IMR-90 (cell line): Measurements from ENCODE around the gene FBLN1. TPM values are rescaled to one million over a fixed set of nuclear protein-coding genes. Genes with fewer than 3 reads are reported as not detected.

Source experiments
- ATAC-seq: fragments of 200-7000 bp; cut with Tn5 transposase; 2 replicates; pipeline ENCODE4 v1.9.1; 2020; ENCODE audit warnings: low read depth, mild to moderate bottlenecking, moderate library complexity
- BruUV-seq: library from RNA; stranded (reverse); fragments of 400-500 nt; replicated peaks from 2 replicates; lab custom pipeline; 2021; lab: Mats Ljungman, UMichigan
- CTCF ChIA-PET: fragments of 300-600 bp; formaldehyde crosslinking; extraction: SDS; loops from one replicate; lab custom pipeline; 2021; ENCODE audit warnings: antibody characterized with exemption; lab: Yijun Ruan, JAX
- POLR2A ChIA-PET: fragments of 300-600 bp; sonication (Branson Sonifier 250); formaldehyde crosslinking; loops from one replicate; lab custom pipeline; 2022; ENCODE audit warnings: antibody characterized with exemption; ENCODE audit not compliant: unreplicated experiment; lab: Charles Lee
- DNase-seq: peaks from one replicate; pipeline ENCODE4 v3.0.0; 2013
- H2AFZ ChIP-seq: replicated peaks from 2 replicates; pipeline ENCODE3; 2013; ENCODE audit warnings: low read length, mild to moderate bottlenecking; ENCODE audit not compliant: poor library complexity
- H2AK5ac ChIP-seq: 2 replicates; pipeline ENCODE4 v1.6.1; 2013; ENCODE audit warnings: low read depth, low read length, inconsistent platforms
- H2AK9ac ChIP-seq: replicated peaks from 2 replicates; pipeline ENCODE3; 2013; ENCODE audit warnings: mild to moderate bottlenecking, low read depth, low read length, moderate library complexity; ENCODE audit not compliant: poor library complexity
- H2BK120ac ChIP-seq: 2 replicates; pipeline ENCODE4 v1.6.1; 2013; ENCODE audit warnings: low read depth, low read length, inconsistent platforms
- H2BK15ac ChIP-seq: 3 replicates; pipeline ENCODE4 v1.6.1; 2013; ENCODE audit warnings: low read depth, low read length, inconsistent platforms
- H2BK20ac ChIP-seq: 2 replicates; pipeline ENCODE4 v1.6.1; 2013; ENCODE audit warnings: low read depth, mild to moderate bottlenecking, inconsistent platforms, low read length, moderate library complexity
- H2BK5ac ChIP-seq: 2 replicates; pipeline ENCODE4 v1.6.1; 2013; ENCODE audit warnings: mild to moderate bottlenecking, low read depth, low read length, inconsistent platforms; ENCODE audit not compliant: poor library complexity, severe bottlenecking
- H3K14ac ChIP-seq: replicated peaks from 2 replicates; pipeline ENCODE4 v1.6.1; 2013; ENCODE audit warnings: low read depth, low read length, inconsistent platforms
- H3K18ac ChIP-seq: 2 replicates; pipeline ENCODE4 v1.6.1; 2013; ENCODE audit warnings: low read depth, low read length, control low read depth
- H3K23ac ChIP-seq: 2 replicates; pipeline ENCODE4 v1.6.1; 2013; ENCODE audit warnings: low read depth, low read length, inconsistent platforms
- H3K27ac ChIP-seq: 2 replicates; pipeline ENCODE4 v1.5.1; 2013; ENCODE audit warnings: mild to moderate bottlenecking, control low read depth, low read length; ENCODE audit not compliant: insufficient read depth
- H3K27me3 ChIP-seq: 2 replicates; pipeline ENCODE4 v1.6.1; 2013; ENCODE audit warnings: low read length; ENCODE audit not compliant: control insufficient read depth, insufficient read depth
- H3K36me3 ChIP-seq: 2 replicates; pipeline ENCODE4 v1.6.1; 2013; ENCODE audit warnings: low read length, mixed read lengths; ENCODE audit not compliant: control insufficient read depth, insufficient read depth
- H3K4ac ChIP-seq: 2 replicates; pipeline ENCODE4 v1.6.1; 2013; ENCODE audit warnings: low read depth, low read length, inconsistent platforms
- H3K4me1 ChIP-seq: 2 replicates; pipeline ENCODE4 v1.6.1; 2013; ENCODE audit warnings: low read length, mixed read lengths; ENCODE audit not compliant: control insufficient read depth, insufficient read depth
- H3K4me2 ChIP-seq: 2 replicates; pipeline ENCODE4 v1.6.1; 2013; ENCODE audit warnings: low read depth, mild to moderate bottlenecking, control low read depth, low read length, moderate library complexity
- H3K4me3 ChIP-seq: 2 replicates; pipeline ENCODE4 v1.5.1; 2013; ENCODE audit warnings: low read depth, mild to moderate bottlenecking, control low read depth, low read length, moderate library complexity; ENCODE audit not compliant: insufficient read depth
- H3K56ac ChIP-seq: 2 replicates; pipeline ENCODE4 v1.6.1; 2013; ENCODE audit warnings: low read length, inconsistent platforms; ENCODE audit not compliant: insufficient read depth; ENCODE audit errors: extremely low read depth
- H3K79me1 ChIP-seq, 2 experiments: 2 replicates each; pipeline ENCODE4 v1.6.1; 2013; ENCODE audit warnings: low read length in 2 of 2, inconsistent platforms in 1 of 2, low read depth in 1 of 2
- H3K9ac ChIP-seq: 2 replicates; pipeline ENCODE4 v1.6.1; 2013; ENCODE audit warnings: low read depth, low read length, control low read depth
- H3K9me1 ChIP-seq: 2 replicates; pipeline ENCODE4 v1.6.1; 2013; ENCODE audit warnings: low read length, inconsistent platforms; ENCODE audit not compliant: insufficient read depth
- H3K9me3 ChIP-seq: 2 replicates; pipeline ENCODE4 v1.6.1; 2013; ENCODE audit warnings: low read length; ENCODE audit not compliant: control insufficient read depth, insufficient read depth
- H4K20me1 ChIP-seq: 2 replicates; pipeline ENCODE4 v1.6.1; 2013; ENCODE audit warnings: low read length, inconsistent platforms; ENCODE audit not compliant: insufficient read depth
- H4K5ac ChIP-seq: 2 replicates; pipeline ENCODE4 v1.6.1; 2013; ENCODE audit warnings: mild to moderate bottlenecking, low read depth, low read length, control low read depth
- H4K8ac ChIP-seq, 2 experiments: 2 replicates each; pipeline ENCODE4 v1.6.1; 2013; ENCODE audit warnings: low read depth in 2 of 2, low read length in 2 of 2, control low read depth in 1 of 2, inconsistent platforms in 1 of 2
- H4K91ac ChIP-seq: 2 replicates; pipeline ENCODE4 v1.6.1; 2013; ENCODE audit warnings: low read depth, low read length, inconsistent platforms; ENCODE audit not compliant: insufficient read depth
- BHLHE40 ChIP-seq: fragments of 150-350 bp; IDR thresholded peaks from 2 replicates; pipeline ENCODE4 v1.6.1; 2016; ENCODE audit warnings: mild to moderate bottlenecking, low read depth, low read length
- CEBPB ChIP-seq: IDR thresholded peaks from 2 replicates; pipeline ENCODE4 v1.6.1; 2012; ENCODE audit warnings: low read depth, low read length, improper control_type of control experiment
- CHD1 ChIP-seq: IDR thresholded peaks from 2 replicates; pipeline ENCODE4 v1.6.1; 2012; ENCODE audit warnings: low read depth, low read length, improper control_type of control experiment
- CTCF ChIP-seq: conservative IDR thresholded peaks from 2 replicates; pipeline ENCODE4 v1.5.1; 2012; ENCODE audit warnings: mild to moderate bottlenecking, low read depth, low read length, improper control_type of control experiment
- ELK1 ChIP-seq: fragments of 150-350 bp; IDR thresholded peaks from 2 replicates; pipeline ENCODE4 v1.6.1; 2016; ENCODE audit warnings: low read depth, mild to moderate bottlenecking, low read length, moderate library complexity, borderline replicate concordance
- FOS ChIP-seq: fragments of 150-350 bp; IDR thresholded peaks from 2 replicates; pipeline ENCODE4 v1.6.1; 2016; ENCODE audit warnings: low read depth, low read length
- MAFK ChIP-seq: IDR thresholded peaks from 2 replicates; pipeline ENCODE4 v1.6.1; 2012; ENCODE audit warnings: low read depth, low read length, improper control_type of control experiment
- MAZ ChIP-seq: IDR thresholded peaks from 2 replicates; pipeline ENCODE4 v1.6.1; 2012; ENCODE audit warnings: low read depth, mild to moderate bottlenecking, low read length, improper control_type of control experiment, moderate library complexity, borderline replicate concordance
- MXI1 ChIP-seq: IDR thresholded peaks from 2 replicates; pipeline ENCODE4 v1.6.1; 2012; ENCODE audit warnings: low read depth, mild to moderate bottlenecking, low read length, moderate library complexity, borderline replicate concordance
- NFE2L2 ChIP-seq: fragments of 150-350 bp; IDR thresholded peaks from 2 replicates; pipeline ENCODE4 v1.6.1; 2016; ENCODE audit warnings: low read depth, mild to moderate bottlenecking, low read length
- POLR2A ChIP-seq: IDR thresholded peaks from 2 replicates; pipeline ENCODE4 v1.6.1; 2012; ENCODE audit warnings: mild to moderate bottlenecking, low read depth, low read length
- RAD21 ChIP-seq: IDR thresholded peaks from 2 replicates; pipeline ENCODE4 v1.6.1; 2012; ENCODE audit warnings: low read length, improper control_type of control experiment
- RCOR1 ChIP-seq: IDR thresholded peaks from 2 replicates; pipeline ENCODE4 v1.6.1; 2012; ENCODE audit warnings: mild to moderate bottlenecking, low read length, improper control_type of control experiment; ENCODE audit not compliant: insufficient replicate concordance
- RFX5 ChIP-seq: IDR thresholded peaks from 2 replicates; pipeline ENCODE4 v1.8.0; 2012; ENCODE audit warnings: low read depth, mild to moderate bottlenecking, low read length, moderate library complexity
- SMC3 ChIP-seq: fragments of 150-350 bp; IDR thresholded peaks from 2 replicates; pipeline ENCODE4 v1.6.1; 2016; ENCODE audit warnings: low read depth, mild to moderate bottlenecking, antibody characterized with exemption, low read length, moderate library complexity
- USF2 ChIP-seq: fragments of 150-350 bp; IDR thresholded peaks from 2 replicates; pipeline ENCODE4 v1.6.1; 2017; ENCODE audit warnings: mild to moderate bottlenecking, antibody characterized with exemption, low read length, low read depth
- WGBS, 2 experiments: methylation state at CpG; one replicate each; pipeline versions ENCODE4 v1.1.5 to v1.1.7; 2013; ENCODE audit warnings: missing lambda C conversion rate in 2 of 2; ENCODE audit not compliant: insufficient read length in 1 of 2; ENCODE audit errors: extremely low coverage in 2 of 2; 5-methylcytosine and 5-hydroxymethylcytosine counted together
- dilution Hi-C: fragments of 300-500 bp; cut with HindIII; formaldehyde crosslinking; loops from one replicate; pipeline ENCODE4 v1.14.3; 2018; ENCODE audit warnings: low sequenced_read_pairs; ENCODE audit not compliant: unreplicated experiment
- in situ Hi-C: fragments of 300-500 bp; cut with MboI; formaldehyde crosslinking; loops from 3 replicates; pipeline ENCODE4 v1.14.3; 2019; ENCODE audit warnings: low sequenced_read_pairs, inconsistent platforms, mixed read lengths
- intact Hi-C: fragments of 100-400 bp; cut with micrococcal nuclease; formaldehyde crosslinking; loops from 2 replicates; pipeline ENCODE4 v1.10.0; 2022
- polyA plus RNA-seq, 3 experiments: library from polyadenylated mRNA; depleted of rRNA; stranded (reverse); fragments of >200 nt; gene quantifications; 2 replicates each; pipeline ENCODE4 v1.2.3, GENCODE V29; 2012; ENCODE audit warnings: low replicate concordance in 1 of 3
- total RNA-seq: library from RNA; depleted of rRNA; stranded (reverse); fragments of >200 nt; gene quantifications from 2 replicates; pipeline ENCODE4 v1.2.3, GENCODE V29; 2012

FBLN1 gene
- total and polyA plus RNA-seq, 2 of the 4 experiments (the other 2 are of a cell fraction) = 11.3 to 87.9 TPM

GRCh38 chr22:45563362-45564040 lies 60.8 kb downstream of the FBLN1 start:
- Histone ChIP-seq H3K18ac (no peak overlapping the region), H3K4me1 (no peaks in the 10 kb centered on the region), H3K14ac (no peak overlapping the region), H4K20me1 (no peaks in the 10 kb centered on the region; the same call in 1 of the 2 replicates), H2AK5ac (no peak overlapping the region), H4K8ac (no peak overlapping the region), H3K4me2 (no peak overlapping the region), H4K5ac (no peak overlapping the region), H3K36me3 (peaks cover 55% of the 10 kb centered on the region), H3K79me1 (no peaks in the 10 kb centered on the region; a peak in 1 of 4 replicates), H3K9ac (no peak overlapping the region), H3K27ac (no peak overlapping the region), H3K27me3 (no peaks in the 10 kb centered on the region), H2BK20ac (no peak overlapping the region), H3K4me3 (no peak overlapping the region), H2BK15ac (no peak overlapping the region), H2AK9ac (no peak overlapping the region), H3K56ac (no peak overlapping the region), H2AFZ (no peak overlapping the region), H3K9me1 (peaks cover 16% of the 10 kb centered on the region; the same call in 1 of the 2 replicates), H3K4ac (no peak overlapping the region), H2BK5ac (no peak overlapping the region), H2BK120ac (no peak overlapping the region), H3K9me3 (peaks cover 10% of the 10 kb centered on the region), H3K23ac (no peak overlapping the region), H4K91ac (no peak overlapping the region)
- ChIA-PET POLR2A (no interaction called here), CTCF (no interaction called here)
- in situ Hi-C loops = loop anchor here (25.0 kb wide), 1 partner anchor 576 kb away; no protein-coding TSS in a partner anchor
- no peak for DNase-seq
- BruUV-seq = no TSS peak
- dilution Hi-C loops = no loop called here
- intact Hi-C loops = no loop called here
- ATAC-seq = no peak
- WGBS, 2 experiments = 93% methylated on average over 7 of the region's 20 CpGs; no CpG with 5 or more reads in 1 of the 2 experiments
- no peak for TF ChIP-seq POLR2A
- TF ChIP-seq CHD1 = no peak
- TF ChIP-seq SMC3 = no peak
- no peak for TF ChIP-seq ELK1
- TF ChIP-seq USF2 = no peak
- TF ChIP-seq CTCF = no peak
- TF ChIP-seq FOS = no peak
- TF ChIP-seq RCOR1 = no peak
- TF ChIP-seq NFE2L2 = no peak
- no peak for TF ChIP-seq MAZ
- no peak for TF ChIP-seq BHLHE40
- no peak for TF ChIP-seq MAFK
- TF ChIP-seq RAD21 = no peak
- TF ChIP-seq RFX5 = no peak
- no peak for TF ChIP-seq CEBPB
- TF ChIP-seq MXI1 = no peak
